ENCODE data around the gene RHOH.

The RHOH gene

DNA sequence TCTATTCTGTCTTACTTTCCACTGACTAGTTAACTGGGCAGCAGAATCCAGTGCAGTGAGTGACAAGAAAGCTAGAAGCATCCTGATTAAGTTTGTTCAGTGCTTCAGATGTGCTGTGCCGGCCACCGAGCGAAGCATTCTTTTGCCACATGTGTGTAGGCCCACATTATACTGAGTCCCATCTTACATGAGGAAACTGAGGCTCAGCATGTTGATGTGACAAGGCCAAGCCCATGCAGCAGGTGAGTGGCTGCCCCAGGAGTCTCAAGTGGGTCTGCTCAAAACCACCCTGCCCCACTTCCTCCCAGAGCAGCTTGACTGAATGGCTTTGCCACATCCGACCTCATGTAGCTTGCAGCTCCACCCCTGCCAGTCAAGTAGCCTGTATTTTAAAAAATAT lies 50.5 kb downstream of the RHOH start:
- TF ChIP-seq EP300 (IDR thresholded peaks at IDR 0.05; ENCODE audit: borderline replicate concordance) (no peak), YY1 (IDR thresholded peaks at IDR 0.05; ENCODE audit: low read depth) (no peak), CREB1 (IDR thresholded peaks at IDR 0.05; ENCODE audit: low read depth) (no peak)
- TF ChIP-seq, protein P1, sequence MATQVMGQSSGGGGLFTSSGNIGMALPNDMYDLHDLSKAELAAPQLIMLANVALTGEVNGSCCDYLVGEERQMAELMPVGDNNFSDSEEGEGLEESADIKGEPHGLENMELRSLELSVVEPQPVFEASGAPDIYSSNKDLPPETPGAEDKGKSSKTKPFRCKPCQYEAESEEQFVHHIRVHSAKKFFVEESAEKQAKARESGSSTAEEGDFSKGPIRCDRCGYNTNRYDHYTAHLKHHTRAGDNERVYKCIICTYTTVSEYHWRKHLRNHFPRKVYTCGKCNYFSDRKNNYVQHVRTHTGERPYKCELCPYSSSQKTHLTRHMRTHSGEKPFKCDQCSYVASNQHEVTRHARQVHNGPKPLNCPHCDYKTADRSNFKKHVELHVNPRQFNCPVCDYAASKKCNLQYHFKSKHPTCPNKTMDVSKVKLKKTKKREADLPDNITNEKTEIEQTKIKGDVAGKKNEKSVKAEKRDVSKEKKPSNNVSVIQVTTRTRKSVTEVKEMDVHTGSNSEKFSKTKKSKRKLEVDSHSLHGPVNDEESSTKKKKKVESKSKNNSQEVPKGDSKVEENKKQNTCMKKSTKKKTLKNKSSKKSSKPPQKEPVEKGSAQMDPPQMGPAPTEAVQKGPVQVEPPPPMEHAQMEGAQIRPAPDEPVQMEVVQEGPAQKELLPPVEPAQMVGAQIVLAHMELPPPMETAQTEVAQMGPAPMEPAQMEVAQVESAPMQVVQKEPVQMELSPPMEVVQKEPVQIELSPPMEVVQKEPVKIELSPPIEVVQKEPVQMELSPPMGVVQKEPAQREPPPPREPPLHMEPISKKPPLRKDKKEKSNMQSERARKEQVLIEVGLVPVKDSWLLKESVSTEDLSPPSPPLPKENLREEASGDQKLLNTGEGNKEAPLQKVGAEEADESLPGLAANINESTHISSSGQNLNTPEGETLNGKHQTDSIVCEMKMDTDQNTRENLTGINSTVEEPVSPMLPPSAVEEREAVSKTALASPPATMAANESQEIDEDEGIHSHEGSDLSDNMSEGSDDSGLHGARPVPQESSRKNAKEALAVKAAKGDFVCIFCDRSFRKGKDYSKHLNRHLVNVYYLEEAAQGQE (IDR thresholded peaks at IDR 0.05; ENCODE audit: low read depth), result no peak
- TF ChIP-seq, protein P2, sequence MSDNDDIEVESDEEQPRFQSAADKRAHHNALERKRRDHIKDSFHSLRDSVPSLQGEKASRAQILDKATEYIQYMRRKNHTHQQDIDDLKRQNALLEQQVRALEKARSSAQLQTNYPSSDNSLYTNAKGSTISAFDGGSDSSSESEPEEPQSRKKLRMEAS (IDR thresholded peaks at IDR 0.05), result no peak

DNA sequence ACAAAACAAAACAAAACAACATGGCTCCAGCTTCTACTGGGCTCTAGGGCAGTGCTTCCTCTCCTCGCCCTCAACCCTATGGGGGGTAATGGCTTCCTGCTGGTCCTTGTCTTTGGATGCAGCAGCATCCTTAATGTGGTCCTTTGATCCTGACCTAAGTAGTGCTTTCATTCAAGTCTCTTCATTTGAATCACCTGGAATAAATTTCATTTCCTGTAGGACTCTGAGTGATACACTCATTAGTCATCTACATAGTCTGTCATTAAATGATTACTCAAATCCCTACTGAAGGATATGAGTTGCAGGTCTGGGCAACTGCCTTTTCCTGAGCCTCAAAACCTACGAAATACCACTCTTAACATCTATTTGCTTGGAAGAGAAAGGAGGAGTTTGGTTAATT lies 54.5 kb downstream of the RHOH start:
- TF ChIP-seq FOXM1 (IDR thresholded peaks at IDR 0.05; ENCODE audit: borderline replicate concordance, low read depth) (no peak), CREB1 (IDR thresholded peaks at IDR 0.05; ENCODE audit: low read depth) (no peak), EGR1 (IDR thresholded peaks at IDR 0.05) (no peak), TEAD4 (IDR thresholded peaks at IDR 0.05) (no peak), TCF12 (IDR thresholded peaks at IDR 0.05; ENCODE audit: low read depth) (no peak), CEBPB (IDR thresholded peaks at IDR 0.05) (no peak), NFIC (IDR thresholded peaks at IDR 0.05) (no peak), ZBTB7A (IDR thresholded peaks at IDR 0.05; ENCODE audit: low read depth) (no peak), EP300 (IDR thresholded peaks at IDR 0.05; ENCODE audit: borderline replicate concordance) (no peak)
- TF ChIP-seq, protein P2 (IDR thresholded peaks at IDR 0.05), result no peak

DNA sequence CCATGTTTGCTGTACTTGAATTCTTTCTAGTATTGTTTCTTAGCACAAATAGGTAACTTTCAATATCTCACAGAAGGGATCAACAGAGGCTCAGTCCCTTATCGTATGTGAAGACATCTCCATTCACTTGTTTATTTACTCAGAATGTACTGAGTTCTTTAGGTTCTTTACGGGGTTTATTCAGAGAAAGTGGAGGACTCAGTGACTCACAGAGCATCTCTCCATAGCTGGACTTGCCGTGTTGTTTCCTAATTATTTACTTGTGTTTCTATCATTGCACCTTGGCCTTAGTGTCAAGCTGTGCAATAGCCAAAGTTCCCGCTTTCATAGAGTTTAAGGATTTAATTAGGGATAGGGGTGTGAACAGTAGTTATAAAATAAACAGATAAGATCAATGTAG lies 57.1 kb downstream of the RHOH start:
- TF ChIP-seq, protein P3, sequence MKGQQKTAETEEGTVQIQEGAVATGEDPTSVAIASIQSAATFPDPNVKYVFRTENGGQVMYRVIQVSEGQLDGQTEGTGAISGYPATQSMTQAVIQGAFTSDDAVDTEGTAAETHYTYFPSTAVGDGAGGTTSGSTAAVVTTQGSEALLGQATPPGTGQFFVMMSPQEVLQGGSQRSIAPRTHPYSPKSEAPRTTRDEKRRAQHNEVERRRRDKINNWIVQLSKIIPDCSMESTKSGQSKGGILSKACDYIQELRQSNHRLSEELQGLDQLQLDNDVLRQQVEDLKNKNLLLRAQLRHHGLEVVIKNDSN (IDR thresholded peaks at IDR 0.05), result no peak
- TF ChIP-seq, protein P1 (IDR thresholded peaks at IDR 0.05; ENCODE audit: low read depth), result no peak
- TF ChIP-seq NFIC (IDR thresholded peaks at IDR 0.05) (no peak), TCF12 (IDR thresholded peaks at IDR 0.05; ENCODE audit: low read depth) (no peak), RAD21 (IDR thresholded peaks at IDR 0.05; ENCODE audit: low read depth) (no peak), CREB1 (IDR thresholded peaks at IDR 0.05; ENCODE audit: low read depth) (no peak), EP300 (IDR thresholded peaks at IDR 0.05; ENCODE audit: borderline replicate concordance) (no peak), TAF1 (IDR thresholded peaks at IDR 0.05; ENCODE audit: low read depth) (no peak), ZBTB7A (IDR thresholded peaks at IDR 0.05; ENCODE audit: low read depth) (no peak), TEAD4 (IDR thresholded peaks at IDR 0.05) (no peak), CEBPB (IDR thresholded peaks at IDR 0.05) (no peak)

DNA sequence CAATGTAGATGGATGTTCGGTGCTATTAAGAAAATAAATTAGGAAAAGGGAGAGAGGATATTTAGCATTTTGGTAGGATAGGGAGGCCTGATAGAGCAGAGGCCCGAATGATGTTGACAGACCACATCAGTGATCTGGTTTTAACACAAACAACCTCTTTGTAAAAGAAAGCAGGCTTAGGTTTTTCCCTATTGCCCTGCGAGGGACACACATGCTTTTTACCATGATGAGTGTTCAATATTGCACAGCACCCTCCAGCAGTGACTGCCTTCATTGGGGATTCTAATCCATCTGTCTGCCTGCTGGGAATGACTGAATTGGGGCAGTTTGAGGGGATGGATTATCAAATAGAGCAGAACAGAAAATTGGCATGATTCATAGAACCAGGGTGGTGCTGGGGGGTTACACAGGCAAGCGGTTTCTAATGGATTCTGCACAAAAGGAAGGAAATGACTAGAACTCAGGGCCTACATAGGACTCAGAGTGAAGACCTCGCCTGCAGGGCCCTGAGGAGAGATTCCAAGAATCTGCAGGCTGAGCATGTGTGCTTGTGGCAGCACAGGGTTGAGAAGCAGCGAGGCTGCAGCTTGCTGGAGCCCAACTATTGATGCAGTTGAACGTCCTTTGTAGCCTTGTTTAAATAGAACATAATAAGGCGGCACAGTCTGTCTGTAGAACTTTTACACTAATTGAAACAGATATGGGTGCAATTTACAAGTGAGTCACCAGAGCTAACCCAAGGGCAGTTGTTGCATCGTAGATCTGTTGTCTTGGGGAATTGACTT lies 58.0 kb downstream of the RHOH start:
- TF ChIP-seq CEBPB (IDR thresholded peaks at IDR 0.05) (no peak), EGR1 (IDR thresholded peaks at IDR 0.05) (no peak), YY1 (IDR thresholded peaks at IDR 0.05; ENCODE audit: low read depth) (no peak), TCF12 (IDR thresholded peaks at IDR 0.05; ENCODE audit: low read depth) (no peak), NFIC (IDR thresholded peaks at IDR 0.05) (no peak), RAD21 (IDR thresholded peaks at IDR 0.05; ENCODE audit: low read depth) (no peak), ZBTB7A (IDR thresholded peaks at IDR 0.05; ENCODE audit: low read depth) (no peak), EP300 (IDR thresholded peaks at IDR 0.05; ENCODE audit: borderline replicate concordance) (no peak), FOXM1 (IDR thresholded peaks at IDR 0.05; ENCODE audit: borderline replicate concordance, low read depth) (no peak), CREB1 (IDR thresholded peaks at IDR 0.05; ENCODE audit: low read depth) (no peak), TEAD4 (IDR thresholded peaks at IDR 0.05) (no peak)
- TF ChIP-seq, protein P2 (IDR thresholded peaks at IDR 0.05), result no peak
- TF ChIP-seq, protein P3 (IDR thresholded peaks at IDR 0.05), result no peak
- TF ChIP-seq, protein P1 (IDR thresholded peaks at IDR 0.05; ENCODE audit: low read depth), result no peak
